Stimulated activated CD4-positive, alpha-beta T cell treated with anti-CD3 and anti-CD28 coated beads, Interleukin-2, amount 100 ng/mL, for 4 hours (primary cell): Measurements from ENCODE around the gene BASP1.

Source experiments
- DNase-seq: peaks from one replicate; pipeline ENCODE4 v3.0.0-alpha.2; 2020; ENCODE audit warnings: low read depth

Gene BASP1, protein sequence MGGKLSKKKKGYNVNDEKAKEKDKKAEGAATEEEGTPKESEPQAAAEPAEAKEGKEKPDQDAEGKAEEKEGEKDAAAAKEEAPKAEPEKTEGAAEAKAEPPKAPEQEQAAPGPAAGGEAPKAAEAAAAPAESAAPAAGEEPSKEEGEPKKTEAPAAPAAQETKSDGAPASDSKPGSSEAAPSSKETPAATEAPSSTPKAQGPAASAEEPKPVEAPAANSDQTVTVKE

DNA sequence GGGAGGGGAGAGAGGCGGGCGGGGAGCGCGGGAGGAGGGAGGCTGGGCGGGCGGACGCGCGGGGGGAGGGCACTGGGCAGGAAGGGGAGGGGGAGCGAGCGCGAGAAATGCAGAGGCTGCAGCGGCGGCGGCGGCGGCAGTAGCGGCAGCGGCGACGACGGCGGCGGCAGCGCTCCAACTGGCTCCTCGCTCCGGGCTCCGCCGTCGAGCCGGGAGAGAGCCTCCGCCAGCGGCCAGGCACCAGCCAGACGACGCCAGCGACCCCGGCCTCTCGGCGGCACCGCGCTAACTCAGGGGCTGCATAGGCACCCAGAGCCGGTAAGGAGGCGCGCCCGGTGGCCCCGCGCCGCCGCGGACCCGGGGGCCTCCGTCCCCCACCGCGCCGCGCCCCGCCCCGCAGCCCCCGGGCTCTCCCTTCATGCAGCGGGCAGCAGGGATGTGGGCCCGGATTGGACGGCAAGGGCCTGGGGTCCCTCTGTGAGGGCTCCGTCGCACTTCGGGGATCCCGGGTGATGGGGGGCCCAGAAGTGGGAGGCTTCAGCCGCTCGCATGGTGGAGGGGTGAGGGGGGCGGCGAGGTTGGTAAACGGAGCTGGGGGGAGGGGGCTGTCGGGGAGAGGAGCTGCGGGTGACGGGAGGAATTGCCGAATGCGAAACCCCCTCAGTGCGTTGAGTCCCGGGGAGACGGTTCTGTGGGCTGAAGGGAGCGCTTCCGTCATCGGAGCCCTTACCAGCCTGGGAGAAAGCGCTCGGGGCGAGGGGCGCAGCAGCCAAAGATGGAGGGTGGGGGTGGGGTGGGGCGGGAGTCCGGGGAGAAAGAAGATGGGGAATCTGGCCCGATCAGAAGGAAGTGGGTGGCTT, at the start of gene BASP1:
TSS of gene BASP1 (plus strand) at position 139 of the 860 bp plus-strand sequence. CDS start 57,586 bp downstream, outside the sequence.
- DNase-seq, result peak; percentile 24

DNA sequence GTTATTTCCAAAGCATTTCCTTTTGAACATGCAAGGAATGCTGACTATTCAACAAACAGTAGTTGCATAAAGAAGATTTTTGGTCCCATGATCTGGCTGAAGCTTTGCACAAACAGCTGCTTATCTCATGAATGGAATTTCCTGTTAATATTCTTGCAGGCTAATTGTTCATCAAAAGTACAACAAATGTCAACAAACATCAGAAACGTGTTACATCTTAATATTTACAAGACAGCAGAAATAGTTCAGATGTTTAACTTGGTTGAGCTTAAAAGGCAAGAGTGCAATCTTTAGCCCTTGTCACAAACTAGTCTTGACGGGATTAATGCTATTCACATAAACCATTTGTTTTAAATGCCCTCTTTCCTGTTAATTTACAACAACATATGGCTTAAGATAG, 47.9 kb upstream of the BASP1 start:
- no peak for DNase-seq

DNA sequence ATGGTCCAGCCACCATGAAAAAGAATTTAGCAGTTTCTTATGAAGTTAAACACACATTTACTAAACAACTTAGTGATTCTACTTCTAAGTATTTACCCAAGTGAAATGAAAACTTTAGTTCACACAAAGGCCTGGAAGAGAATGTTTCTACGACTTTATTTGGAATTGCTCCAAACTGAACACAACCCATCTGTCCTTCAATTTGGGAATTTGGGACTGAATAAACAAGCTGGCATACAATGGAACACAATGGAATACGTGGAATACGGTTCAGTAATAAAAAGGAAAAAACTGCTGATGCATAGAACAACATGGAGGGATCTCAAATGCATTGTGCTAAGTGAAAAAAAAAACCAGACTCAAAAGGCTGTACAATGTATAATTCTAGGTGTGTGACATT, 44.6 kb upstream of the BASP1 start:
- no peak for DNase-seq

DNA sequence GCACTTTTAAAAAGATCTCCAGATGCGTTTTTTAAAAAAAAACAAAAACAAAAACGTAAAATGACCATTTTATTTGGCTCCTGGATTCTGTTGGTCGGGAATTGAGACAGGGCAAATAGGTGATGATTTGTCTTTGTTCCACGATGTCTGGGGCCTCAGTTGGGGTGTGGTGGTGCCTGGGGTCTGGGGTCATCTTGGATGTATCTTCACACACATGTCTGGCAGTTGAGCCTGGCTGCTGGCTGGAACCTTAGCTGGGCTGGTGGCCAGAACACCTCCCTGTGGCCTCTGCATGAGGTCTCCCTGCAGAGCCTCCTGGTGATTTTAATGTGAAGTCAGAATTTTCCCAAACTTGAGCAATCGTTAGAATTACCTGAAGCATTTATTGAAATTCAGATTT, 42.5 kb upstream of the BASP1 start:
- DNase-seq, result no peak

DNA sequence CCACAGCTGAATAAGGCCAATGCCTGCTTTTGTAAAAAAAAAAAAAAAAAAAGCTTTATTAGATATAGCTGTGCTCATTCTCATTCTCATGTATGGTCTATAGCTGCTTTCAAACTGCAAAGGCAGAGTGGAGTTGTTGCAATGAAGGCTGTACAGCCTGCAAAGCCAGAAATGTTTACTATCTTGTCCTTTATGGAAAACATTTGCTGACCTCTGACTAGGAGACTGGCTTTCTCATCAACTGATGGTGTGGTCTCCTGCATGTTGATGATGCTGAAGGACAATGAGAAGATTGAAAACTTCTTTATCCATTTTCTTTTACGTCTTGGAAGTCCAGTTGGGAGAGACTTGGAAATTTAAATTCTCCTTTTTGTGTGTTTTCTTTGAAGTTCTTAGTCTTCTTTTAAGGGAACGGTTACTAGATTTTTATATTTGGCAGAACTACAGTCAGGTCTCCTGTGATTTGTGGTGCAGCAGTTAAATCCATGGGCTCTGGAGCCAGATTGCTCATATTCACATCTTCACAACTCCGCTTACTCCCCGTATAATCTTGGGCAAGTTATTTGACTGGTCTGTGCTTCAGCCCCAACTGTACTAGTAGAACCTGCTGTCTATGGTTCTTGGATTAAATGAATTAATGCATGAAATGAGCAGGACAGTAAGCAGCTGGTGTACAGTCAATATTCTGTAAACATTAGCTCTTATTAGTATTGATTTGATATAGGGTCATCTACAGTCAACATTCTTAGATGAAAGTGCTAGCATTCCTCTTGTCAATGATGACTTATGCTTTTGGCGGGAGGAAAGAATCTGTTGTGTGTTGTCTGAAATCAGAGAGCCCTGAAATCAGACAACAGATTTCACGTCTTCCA, 39.7 kb upstream of the BASP1 start:
- no peak for DNase-seq

DNA sequence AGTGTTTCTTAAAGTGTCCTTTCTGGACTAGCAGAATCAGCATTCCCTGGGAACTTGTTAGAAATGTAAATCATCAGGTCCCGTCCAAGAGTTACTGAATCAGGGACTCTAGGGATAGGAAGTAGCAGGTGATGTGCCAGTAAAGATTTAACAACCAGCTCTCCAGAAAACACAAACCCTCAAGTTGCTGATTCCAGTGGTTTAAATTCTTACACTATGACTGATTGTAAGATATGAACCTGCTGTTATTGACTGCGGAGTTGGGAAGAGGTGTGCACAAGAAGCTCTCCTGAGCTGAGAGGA, 39.1 kb upstream of the BASP1 start:
- no peak for DNase-seq

DNA sequence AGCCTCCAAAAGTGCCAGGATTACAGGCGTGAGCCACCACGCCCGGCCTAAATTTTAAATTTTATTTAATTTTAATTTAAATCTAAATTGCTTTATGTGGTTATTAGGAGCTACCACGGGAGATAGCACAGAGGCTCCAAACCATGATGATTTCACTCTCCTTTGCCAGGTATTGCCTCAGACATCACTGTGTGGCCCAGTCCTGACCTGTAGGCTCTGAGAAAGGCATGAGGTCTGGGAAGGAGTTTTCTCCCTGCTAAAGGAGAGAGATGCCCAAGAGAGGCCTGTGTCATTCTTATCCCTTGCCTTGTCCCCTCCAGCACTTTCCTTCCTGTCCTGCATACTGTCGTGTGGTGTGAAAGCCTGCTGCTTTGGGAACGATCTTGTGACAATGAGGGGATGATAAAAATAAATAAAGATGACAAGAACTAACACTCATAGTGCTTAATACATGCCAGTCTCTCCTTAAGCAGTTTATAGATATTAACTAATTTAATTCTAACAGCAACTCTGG, 37.0 kb upstream of the BASP1 start:
- no peak for DNase-seq

DNA sequence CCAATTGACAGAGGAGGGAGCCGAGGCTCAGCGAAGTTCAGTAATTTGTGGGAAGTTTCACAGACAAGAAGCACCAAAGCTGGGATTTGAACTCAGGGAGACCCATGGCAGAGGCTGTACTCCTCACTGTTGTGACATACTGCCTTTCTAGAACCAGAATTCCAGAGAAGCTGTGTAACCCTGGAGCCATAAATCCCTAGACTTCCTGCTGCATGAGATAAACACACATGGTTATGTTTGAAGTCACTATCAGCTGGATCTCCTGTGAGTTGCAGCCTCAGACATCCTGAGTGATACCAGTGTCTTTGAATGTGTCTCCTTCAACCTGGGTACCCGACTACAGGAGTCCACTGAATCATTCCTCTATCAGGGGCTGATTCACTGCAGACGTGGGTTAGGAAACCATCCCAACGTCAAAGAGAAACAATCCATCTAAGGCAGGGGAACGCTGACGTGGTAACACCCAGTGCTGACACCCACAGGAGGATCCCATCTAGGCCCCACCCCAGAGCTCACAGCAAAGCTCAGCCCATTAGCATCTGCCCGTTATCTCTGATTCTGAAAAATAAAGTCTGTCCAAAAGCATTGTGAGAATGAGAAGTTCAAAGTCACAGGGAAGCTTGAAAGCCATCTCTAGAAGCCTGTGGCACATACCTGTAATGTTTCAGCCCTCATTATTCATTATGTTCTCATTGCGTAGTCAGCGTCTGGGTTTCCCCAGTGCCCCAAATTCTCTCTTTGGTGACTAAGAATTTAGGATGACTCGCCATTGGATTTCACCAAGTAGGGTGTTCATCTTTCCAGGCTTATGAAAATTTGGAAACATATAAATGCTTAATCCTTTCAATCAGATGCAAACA, 36.3 kb upstream of the BASP1 start:
- no peak for DNase-seq

DNA sequence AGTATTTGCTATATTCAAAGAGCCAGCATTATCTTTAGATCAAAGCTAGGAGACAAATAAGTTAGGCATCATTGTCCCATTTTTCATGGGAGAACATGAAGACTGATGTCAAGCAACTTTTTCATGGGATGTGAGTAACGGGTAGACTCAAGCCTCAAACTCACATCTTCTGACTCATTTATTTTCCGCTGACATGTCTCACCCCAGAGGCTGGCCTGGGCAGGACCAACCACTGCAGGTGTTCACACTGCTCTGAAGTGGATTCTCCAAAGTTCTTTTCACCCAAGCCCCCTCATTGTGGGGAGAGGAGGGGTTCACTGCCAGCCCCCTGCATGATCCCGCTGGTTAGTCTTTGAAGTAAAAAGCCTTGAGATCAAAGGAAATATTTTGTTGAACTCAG, 34.9 kb upstream of the BASP1 start:
- DNase-seq, result no peak

DNA sequence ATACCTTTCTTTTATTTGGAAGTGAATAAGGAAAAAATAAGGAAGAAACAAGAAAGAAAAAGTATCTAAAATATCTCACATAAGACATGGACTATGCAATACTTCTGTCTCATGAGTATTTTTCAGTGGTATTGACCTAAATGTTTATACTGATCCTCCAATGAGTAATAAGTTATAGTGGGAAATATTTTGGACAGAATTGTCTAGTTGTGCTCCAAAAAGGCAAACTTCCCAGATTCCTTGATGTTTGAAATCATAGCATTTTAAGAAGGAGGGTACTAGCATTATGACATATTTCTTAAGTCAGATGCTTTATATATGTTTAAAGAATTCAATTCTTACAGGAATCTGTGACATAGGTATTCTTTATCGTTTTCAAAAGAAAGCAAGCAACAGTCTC, 34.5 kb upstream of the BASP1 start:
- DNase-seq, result no peak

DNA sequence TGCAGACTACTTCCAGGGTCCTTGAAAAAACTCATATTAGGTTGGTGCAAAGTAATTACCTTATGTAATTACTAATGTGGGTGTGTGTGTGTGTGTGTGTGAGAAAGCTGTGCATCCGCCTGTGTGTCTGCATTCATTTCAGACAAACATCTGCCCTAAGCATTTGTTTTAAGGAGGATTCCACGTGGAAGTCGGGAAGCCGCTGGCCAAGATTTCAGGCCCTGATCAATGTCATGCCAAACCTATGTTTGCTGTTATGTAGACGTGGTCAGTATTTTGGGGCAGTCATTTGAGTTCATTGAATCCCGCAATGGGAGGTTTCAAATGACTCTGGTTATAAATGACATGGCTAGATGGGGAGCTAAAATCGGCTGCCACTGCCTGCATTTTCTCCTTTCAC, 33.6 kb upstream of the BASP1 start:
- no peak for DNase-seq

DNA sequence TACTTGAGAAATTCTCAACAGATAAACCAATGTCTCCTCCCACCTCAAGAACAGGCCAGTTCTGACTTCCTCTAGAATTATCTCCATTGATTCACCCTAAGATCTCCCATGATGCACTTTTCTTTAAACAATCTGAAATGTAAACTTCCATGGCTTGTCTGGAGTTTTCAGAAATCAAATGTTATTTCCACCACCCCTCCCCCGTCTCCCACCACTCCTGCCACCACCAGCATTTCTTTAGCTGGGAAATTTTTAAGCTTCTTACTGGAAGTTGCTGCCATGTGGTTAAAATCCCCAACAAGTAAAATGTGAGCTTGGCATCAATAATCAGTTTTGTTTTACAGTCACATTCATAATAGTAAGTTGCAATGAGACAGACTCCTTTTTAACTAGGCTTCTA, 32.8 kb upstream of the BASP1 start:
- no peak for DNase-seq

DNA sequence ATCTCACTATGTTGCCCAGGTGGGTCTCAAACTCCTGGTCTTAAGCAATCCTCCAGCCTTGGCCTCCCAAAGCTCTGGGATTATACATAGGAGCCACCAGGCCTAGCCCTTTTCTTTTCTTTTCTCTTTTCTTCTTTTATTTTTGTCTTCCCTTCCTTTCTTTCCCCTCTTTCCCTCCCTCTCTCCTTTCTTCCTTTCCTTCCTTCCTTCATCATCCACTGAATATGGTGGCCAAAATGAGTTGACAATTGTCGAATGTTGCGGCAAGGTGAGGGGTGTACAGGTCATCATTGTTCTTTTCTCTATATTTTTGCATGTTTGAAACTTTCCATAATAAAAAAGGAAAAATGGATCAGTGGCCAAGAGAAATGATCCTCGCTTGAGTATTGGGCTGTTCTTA, 32.1 kb upstream of the BASP1 start:
- DNase-seq, result no peak

DNA sequence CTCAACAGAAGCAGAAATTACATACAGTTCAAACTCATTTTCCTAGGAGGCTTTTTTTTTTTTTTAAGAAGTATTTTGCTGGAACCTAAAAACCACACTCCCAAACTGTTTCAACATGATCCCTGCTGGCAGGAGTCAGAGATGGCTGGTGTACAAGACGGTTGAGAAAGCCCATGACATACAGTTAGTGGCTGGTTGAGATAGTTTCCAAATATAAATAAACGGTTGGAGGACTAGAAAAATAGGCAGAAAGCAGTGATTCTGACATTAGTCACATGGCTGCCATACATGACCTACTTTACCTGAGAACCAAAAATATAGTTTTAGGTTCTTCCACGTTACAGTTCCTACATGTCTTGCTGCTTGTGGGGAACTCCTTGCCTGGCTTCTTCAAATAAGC, 31.7 kb upstream of the BASP1 start:
- no peak for DNase-seq

DNA sequence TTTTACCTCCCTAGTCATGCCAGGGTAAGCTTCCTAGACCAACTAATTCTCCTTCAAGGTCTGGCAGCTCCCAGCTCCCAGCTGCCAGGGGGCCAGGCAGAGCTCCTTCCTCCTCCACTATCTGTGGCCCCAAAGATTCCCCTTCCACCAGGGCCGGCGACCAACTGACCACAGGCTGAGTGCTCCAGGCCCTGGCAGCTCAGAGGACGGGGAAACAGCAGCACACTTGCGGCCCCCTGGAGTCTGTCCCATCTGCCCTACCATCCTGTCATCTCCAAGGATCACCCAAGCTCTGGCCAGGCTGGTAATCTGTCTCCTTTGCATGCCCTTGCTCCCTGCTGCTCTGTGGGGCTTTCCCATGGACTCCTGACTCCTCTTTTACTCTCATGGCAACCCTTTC, 31.2 kb upstream of the BASP1 start:
- DNase-seq, result no peak

DNA sequence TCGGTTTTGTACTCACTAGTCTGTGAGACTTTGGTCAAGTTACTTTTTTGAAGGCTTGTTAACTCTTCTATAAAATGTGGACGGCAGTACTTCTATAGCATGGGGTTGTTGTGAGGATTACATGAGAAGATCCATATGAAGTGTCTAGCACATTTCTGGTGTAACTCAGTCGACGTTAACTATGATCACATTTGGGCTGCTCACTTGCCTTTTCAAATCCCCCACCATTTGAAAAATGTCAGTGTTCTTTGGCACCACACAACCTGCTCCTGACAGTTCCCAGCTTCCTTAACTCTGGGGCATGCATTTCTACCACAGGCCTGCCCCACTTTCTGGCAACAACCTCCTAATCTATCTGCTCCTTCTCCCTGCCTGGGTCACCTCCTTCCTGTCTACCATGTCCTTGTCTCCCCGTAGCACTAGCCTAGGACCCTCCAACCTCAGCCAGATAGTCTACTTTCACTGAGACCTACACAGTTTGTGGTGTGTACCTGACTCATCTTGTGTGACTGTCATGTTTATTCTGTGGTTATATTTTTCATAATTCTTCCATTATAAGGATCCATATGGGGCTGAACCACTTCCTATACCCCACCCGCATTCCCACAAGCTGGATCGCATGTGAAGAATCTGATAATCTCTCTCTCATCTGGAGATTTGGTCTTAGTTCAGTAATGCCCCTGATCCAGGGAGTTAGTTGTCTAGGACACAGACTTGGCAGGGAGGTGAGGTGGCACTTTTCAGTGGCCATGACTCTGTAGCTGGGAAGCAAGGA, 30.2 kb upstream of the BASP1 start:
- no peak for DNase-seq

DNA sequence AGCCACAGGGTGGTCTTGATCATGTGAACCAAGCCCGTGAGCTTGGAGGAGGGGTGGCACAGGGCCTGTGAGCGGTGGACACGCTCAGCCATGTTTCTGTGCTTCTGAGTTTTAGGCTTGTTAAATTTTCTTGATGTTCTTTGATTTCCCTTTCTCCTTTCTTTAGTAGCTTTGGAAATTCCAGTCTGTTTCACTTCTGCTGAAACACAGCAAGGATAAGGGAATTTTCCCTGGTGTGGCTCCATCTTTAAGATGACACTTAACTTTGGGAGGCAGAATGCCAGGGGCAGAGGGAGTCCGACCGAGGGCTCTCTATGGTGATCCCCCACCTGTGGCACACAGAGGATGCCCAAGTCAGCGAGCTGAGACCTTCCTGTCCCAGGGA, 29.7 kb upstream of the BASP1 start:
- no peak for DNase-seq

DNA sequence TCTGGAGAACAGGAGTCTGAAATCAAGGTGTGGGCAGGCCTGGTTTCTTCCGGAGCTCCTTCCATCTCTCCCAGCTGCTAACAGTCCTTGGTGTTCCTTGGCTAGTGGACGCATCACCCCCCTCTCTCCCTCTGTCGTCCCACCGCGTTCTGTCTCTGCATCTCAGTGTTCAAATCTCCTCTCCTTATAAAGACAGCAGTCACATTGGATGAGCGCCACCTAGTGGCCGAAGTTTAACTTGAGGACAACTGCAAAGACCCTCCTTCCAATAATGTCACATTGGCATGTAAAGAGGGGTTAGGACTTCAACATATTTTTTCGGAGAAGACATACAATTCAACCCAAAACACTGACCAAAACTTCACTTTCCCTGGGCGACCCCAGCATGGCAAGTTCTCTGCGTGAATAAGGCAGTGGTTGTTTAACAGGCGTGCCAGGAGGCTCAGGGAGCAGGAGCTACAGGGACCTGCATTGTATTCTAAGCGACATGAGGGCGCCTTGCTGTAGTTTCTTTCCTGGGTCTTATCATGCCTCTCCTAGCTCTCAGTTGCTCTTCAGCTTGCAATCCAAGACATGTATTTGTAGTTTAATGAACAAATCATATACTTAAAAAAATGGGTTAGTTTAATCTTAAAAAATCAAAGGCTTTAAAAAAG, 27.9 kb upstream of the BASP1 start:
- DNase-seq, result peak; percentile 18

DNA sequence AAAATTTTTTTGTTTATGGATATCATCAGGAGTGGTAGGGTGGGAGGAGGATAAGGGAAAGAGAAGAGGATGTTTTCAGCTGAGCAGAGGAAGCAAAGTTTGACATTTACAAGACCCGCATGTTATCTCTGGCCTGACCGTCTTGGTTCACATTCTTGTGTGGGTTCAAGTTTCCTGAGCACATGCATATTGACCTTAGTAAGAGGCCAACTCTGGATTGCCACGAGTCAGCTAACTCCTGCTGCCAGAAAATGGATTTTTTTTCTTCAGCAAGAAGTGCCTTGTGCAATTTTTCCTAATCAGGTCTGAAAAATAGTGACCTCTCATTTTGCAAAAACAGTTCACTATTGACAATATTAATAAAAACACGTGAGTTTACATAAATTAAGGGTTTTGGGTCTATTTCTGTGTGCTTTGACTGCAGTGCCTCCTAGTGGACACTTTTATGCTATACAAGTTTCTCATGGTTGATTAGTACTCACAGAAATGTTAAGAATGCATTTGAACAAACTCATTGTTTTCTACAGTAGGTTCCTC, 27.1 kb upstream of the BASP1 start:
- no peak for DNase-seq

DNA sequence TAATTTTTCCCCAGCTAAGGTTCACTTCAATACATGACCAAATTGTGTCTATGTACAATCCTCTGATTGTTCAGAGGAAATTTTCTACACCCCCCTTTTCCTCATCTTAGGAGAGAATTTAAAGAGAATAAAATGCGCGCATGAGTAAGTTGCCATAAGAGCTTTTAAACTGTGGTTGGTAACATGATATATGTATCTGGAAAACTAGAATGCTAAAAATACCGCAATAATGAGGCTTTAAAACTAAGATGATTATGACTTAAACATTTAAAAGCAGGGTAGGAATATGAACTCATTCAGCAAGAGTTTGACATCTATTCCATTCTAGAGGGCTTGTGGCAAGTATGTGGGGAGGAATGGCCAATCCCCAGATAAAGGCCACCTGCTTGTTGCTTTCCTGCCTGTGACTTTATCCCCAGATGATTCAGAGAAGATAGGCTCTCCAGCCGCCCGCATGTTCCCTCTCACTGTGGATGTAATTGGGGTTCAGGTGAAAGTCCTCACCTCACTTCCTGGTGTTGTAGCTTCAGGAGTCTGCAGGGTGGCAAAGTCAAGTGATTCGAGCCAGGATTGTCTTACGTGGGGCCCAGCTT, 26.5 kb upstream of the BASP1 start:
- no peak for DNase-seq
